ENCODE measurements around the gene HTRA3.

HTRA3 gene

GRCh38 chr4:8270418-8270771 lies 841 bp downstream of the HTRA3 start:
- no peak for DNase-seq

- no peak for DNase-seq
These were observed 1.6 kb downstream of the HTRA3 start for GRCh38 chr4:8270912-8271815.

- no peak for DNase-seq
These were observed 2.3 kb downstream of the HTRA3 start for GRCh38 chr4:8271821-8272220.

- DNase-seq = no peak
These were observed 3.2 kb downstream of the HTRA3 start for GRCh38 chr4:8272472-8273428.

GRCh38 chr4:8273450-8273849 lies 3.9 kb downstream of the HTRA3 start:
- DNase-seq = no peak

- DNase-seq = no peak
These were observed 4.6 kb downstream of the HTRA3 start for GRCh38 chr4:8274066-8274652.

DNA sequence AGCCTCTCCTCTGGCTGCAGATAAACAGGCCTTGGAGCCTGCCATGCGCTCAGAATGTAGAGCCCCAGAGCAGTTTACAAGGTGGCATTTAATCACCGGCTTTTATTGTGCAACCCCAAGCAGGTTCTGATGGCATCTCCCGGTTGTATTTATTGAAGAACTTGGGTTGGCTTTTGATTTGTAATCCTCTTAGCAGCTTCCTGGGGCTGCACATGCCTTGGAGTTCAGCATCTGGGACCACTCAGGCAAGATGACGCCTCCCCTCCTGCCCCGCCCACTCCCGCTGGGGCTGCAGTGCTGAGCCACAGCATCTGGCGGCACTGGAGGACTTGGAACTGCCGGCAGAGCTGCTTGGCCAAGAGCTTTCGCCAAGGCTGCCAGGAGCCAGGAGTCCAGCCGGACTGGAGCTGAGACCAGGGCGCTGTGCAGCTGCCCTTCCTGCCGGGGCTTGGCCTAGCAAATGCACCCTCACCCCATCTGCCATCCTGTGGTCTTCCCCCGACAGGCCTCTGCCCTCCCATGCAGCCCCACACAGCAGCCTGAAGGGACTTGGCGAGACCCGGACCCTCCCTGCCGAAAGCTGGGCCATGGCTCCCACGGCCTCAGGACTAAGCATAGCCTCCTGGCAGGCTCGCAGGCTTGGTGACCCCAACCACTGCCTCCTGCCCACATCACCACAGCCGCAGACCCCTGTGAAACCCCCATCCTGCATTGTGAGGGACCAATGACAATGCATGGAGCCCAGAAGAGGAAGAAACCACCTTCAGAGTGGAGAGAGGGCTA lies 5.4 kb downstream of the HTRA3 start:
- no peak for DNase-seq

DNA sequence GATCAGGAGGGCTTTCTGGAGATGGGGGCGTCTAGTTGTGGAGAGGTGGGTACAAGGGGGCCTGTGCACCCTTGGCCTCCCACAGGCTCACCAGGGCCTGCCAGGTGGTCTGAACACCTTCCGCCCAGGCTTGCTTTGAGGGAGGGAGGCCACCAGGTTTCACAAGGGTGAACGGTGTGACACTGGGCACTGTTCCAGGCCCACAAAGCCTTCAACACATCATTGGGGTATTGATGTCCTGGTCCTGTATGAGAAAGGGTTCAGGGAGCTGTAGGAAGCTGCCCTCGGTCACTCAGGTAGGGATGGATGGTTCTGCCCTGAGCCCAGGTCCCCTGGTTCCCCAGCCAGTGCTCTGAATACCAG lies 6.0 kb downstream of the HTRA3 start:
- no peak for DNase-seq

- DNase-seq = no peak
These were observed 7.0 kb downstream of the HTRA3 start for GRCh38 chr4:8276358-8277240.

DNA sequence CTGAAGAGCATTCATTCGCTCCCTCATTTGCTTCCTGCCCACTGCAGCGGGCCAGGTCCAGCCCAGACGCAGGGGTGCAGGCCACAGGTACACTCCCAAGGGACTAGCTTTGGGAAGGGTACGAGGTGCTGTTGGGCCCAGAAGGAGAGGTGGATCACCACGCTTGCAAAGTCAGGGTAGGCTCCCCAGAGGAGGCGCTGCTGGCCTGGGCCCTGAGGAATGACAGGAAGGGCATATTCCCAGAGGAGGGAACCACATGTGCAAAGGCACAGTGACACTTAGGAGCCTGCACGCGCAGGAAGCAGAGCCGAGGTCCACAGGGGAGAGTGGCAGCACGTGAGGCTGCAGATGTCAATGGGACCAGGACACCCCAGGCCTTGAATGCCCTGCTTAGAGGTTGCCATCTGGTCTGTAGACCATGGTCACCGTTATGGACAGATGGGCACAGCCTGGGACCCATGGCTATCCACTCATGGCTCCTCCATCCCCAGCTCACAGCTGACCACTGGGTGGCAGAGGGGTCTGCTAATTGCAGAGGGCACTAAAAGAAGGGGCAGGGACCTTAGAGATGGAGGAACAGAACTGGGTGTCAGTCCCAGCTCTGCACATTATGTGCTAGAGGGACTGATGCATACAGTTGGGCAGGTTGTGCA lies 7.9 kb downstream of the HTRA3 start:
- no peak for DNase-seq

GRCh38 chr4:8278009-8278395 lies 8.4 kb downstream of the HTRA3 start:
- no peak for DNase-seq

GRCh38 chr4:8278421-8279287 lies 9.1 kb downstream of the HTRA3 start:
- DNase-seq = no peak

- no peak for DNase-seq
These were observed 10.0 kb downstream of the HTRA3 start for GRCh38 chr4:8279321-8280157.

DNA sequence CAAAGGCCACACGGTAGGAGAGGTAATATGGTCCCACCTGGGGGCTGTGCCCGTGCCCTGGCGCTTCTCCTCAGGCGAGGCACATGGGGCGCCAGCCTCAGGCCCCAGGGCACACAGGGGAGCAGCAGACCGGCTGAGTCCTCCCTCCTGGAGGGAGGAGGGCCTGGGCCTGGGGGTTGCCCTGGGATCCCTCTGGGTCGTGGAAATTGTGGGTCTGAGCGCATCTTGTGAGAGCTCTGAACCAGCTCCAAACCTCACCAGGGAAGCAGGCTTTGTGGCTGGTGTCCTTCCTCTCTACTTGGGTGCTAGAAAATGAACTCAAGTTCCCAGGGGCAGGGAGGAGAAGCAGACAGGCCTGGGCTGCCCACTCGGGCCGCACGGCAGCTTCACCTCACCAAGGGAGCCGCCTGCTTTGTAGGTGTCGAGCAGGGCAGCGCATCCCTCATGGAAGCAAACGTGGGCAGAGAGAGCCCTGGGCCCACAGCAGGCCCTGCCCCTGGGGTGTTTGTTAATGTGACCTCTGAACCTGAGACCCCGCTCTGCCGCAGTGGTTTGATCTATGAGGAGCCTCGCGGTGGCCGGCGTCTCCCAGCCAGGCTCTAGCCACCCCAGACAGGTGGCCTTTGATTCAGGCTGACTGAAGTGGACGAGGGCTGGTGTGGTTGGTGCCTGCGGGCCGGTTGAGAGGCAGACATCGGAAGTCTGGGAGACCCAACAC lies 10.8 kb downstream of the HTRA3 start:
- DNase-seq = no peak

DNA sequence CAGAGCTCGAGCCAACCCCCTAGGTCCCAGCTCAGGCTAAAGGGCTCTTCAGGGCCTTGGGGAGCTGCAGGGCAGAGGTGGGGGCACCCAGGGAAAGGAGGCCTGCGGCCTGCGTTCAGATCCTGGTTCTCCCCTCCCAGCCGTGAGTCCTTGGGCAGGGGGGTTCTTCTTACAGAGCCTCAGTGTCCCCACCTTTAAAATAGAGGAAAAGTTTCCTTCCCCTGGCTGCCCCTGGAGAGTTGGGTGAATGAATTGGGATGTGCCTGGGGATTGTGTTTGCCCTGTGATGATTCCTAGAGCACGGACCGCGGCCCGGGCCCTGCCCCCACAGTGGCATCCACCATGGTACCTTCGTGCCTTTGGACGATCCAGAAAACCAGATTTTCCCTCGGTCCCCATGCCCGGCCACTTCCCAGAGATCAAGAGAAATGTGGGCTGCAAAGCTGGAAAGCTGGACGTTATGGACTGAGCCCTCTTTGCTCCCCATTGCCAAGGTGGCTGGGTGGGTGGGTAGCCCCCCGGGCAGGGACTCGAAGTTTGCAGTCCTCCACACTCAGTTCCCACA lies 11.4 kb downstream of the HTRA3 start:
- no peak for DNase-seq

GRCh38 chr4:8281519-8282133 lies 12.1 kb downstream of the HTRA3 start:
- no peak for DNase-seq

GRCh38 chr4:8282134-8282641 lies 12.6 kb downstream of the HTRA3 start:
- no peak for DNase-seq

Data from activated gamma-delta T cell treated with Interleukin-2 at 50 U/mL for 16 hours (primary cell).